Spleen (tissue), 7 donors: Measurements from ENCODE around the gene DPH3.

Source experiments
- CTCF ChIP-seq, 11 experiments: fragments of 200-600 bp in 7 of 11; fragments of 450-650 bp in 4 of 11; sonication (generic) in 4 of 11; IDR thresholded peaks in 8 of 11; conservative IDR thresholded peaks in 3 of 11; 1 replicate in 7 of 11; 2 replicates in 4 of 11; pipeline versions ENCODE4 v1.4.0 to v1.8.0; 2016 to 2021; ENCODE audit warnings: antibody characterized with exemption in 11 of 11, inconsistent platforms in 4 of 11, mild to moderate bottlenecking in 1 of 11
- POLR2A ChIP-seq, 3 donors: fragments of 450-650 bp; IDR thresholded peaks; one replicate each; pipeline ENCODE4 v1.5.1; 2017; ENCODE audit warnings: antibody characterized with exemption in 3 of 3, mild to moderate bottlenecking in 1 of 3
- POLR2AphosphoS5 ChIP-seq, 3 donors: sonication (generic); formaldehyde crosslinking; IDR thresholded peaks; one replicate each; pipeline ENCODE4 v1.5.1; 2017; ENCODE audit warnings: antibody characterized with exemption in 3 of 3
- donor health status: DM: no; HTN: no; CAD: no; lungs with moderate emphysema.
- donor health status: DM: no; HTN: no; CAD: no.
- donor health status: DM: no; HTN: no; CAD: no.

GRCh38 chr3:16221990-16222389 lies 42.8 kb downstream of the DPH3 start:
- TF ChIP-seq CTCF (IDR thresholded peaks at IDR 0.05 in 8 of 11, conservative IDR thresholded peaks at IDR 0.05 in 3 of 11) (no peak), POLR2A (IDR thresholded peaks at IDR 0.05) (no peak), POLR2AphosphoS5 (IDR thresholded peaks at IDR 0.05) (no peak)
